ENCODE data around the gene DOCK1.

The DOCK1 gene

GRCh38 chr10:126893841-126894240, 11.4 kb upstream of the DOCK1 start:
- TF ChIP-seq GATA2 (IDR thresholded peaks at IDR 0.05; ENCODE audit: low read depth, low read length) (no peak), GATA3 (IDR thresholded peaks at IDR 0.05; ENCODE audit: low read depth, low read length) (no peak)

GRCh38 chr10:126895214-126895781, 9.9 kb upstream of the DOCK1 start:
- no peak for TF ChIP-seq GATA3 (IDR thresholded peaks at IDR 0.05; ENCODE audit: low read depth, low read length)
- TF ChIP-seq GATA2 (IDR thresholded peaks at IDR 0.05; ENCODE audit: low read depth, low read length) = no peak

- TF ChIP-seq GATA3 (IDR thresholded peaks at IDR 0.05; ENCODE audit: low read depth, low read length) = no peak
- no peak for TF ChIP-seq GATA2 (IDR thresholded peaks at IDR 0.05; ENCODE audit: low read depth, low read length)
These were observed 6.8 kb upstream of the DOCK1 start for GRCh38 chr10:126898460-126898859.

GRCh38 chr10:126902157-126902556, 3.1 kb upstream of the DOCK1 start:
- no peak for TF ChIP-seq GATA2 (IDR thresholded peaks at IDR 0.05; ENCODE audit: low read depth, low read length)
- no peak for TF ChIP-seq GATA3 (IDR thresholded peaks at IDR 0.05; ENCODE audit: low read depth, low read length)

GRCh38 chr10:126903656-126904360, 1.4 kb upstream of the DOCK1 start:
- no peak for TF ChIP-seq GATA2 (IDR thresholded peaks at IDR 0.05; ENCODE audit: low read depth, low read length)

GRCh38 chr10:126904516-126904817, 761 bp upstream of the DOCK1 start:
- TF ChIP-seq GATA2 (IDR thresholded peaks at IDR 0.05; ENCODE audit: low read depth, low read length) (no peak), GATA3 (IDR thresholded peaks at IDR 0.05; ENCODE audit: low read depth, low read length) (no peak)

- TF ChIP-seq GATA2 (IDR thresholded peaks at IDR 0.05; ENCODE audit: low read depth, low read length) = no peak
- no peak for TF ChIP-seq GATA3 (IDR thresholded peaks at IDR 0.05; ENCODE audit: low read depth, low read length)
These were observed 812 bp downstream of the DOCK1 start for GRCh38 chr10:126905776-126906703.

- no peak for TF ChIP-seq GATA3 (IDR thresholded peaks at IDR 0.05; ENCODE audit: low read depth, low read length)
- TF ChIP-seq GATA2 (IDR thresholded peaks at IDR 0.05; ENCODE audit: low read depth, low read length) = no peak
These were observed 1.6 kb downstream of the DOCK1 start for GRCh38 chr10:126906704-126907422.

GRCh38 chr10:126907423-126907970, 2.3 kb downstream of the DOCK1 start:
- TF ChIP-seq GATA2 (IDR thresholded peaks at IDR 0.05; ENCODE audit: low read depth, low read length) (no peak), GATA3 (IDR thresholded peaks at IDR 0.05; ENCODE audit: low read depth, low read length) (no peak)

- TF ChIP-seq GATA3 (IDR thresholded peaks at IDR 0.05; ENCODE audit: low read depth, low read length) (no peak), GATA2 (IDR thresholded peaks at IDR 0.05; ENCODE audit: low read depth, low read length) (no peak)
These were observed 3.0 kb downstream of the DOCK1 start for GRCh38 chr10:126908225-126908624.

- TF ChIP-seq GATA3 (IDR thresholded peaks at IDR 0.05; ENCODE audit: low read depth, low read length) = no peak
- no peak for TF ChIP-seq GATA2 (IDR thresholded peaks at IDR 0.05; ENCODE audit: low read depth, low read length)
These were observed 3.5 kb downstream of the DOCK1 start for GRCh38 chr10:126908729-126909128.

GRCh38 chr10:126909147-126909546, 3.9 kb downstream of the DOCK1 start:
- no peak for TF ChIP-seq GATA2 (IDR thresholded peaks at IDR 0.05; ENCODE audit: low read depth, low read length)
- TF ChIP-seq GATA3 (IDR thresholded peaks at IDR 0.05; ENCODE audit: low read depth, low read length) = no peak

GRCh38 chr10:126910196-126910595, 5.0 kb downstream of the DOCK1 start:
- TF ChIP-seq GATA2 (IDR thresholded peaks at IDR 0.05; ENCODE audit: low read depth, low read length) = no peak
- TF ChIP-seq GATA3 (IDR thresholded peaks at IDR 0.05; ENCODE audit: low read depth, low read length) = no peak

GRCh38 chr10:126910798-126911197, 5.6 kb downstream of the DOCK1 start:
- TF ChIP-seq GATA2 (IDR thresholded peaks at IDR 0.05; ENCODE audit: low read depth, low read length) = no peak
- no peak for TF ChIP-seq GATA3 (IDR thresholded peaks at IDR 0.05; ENCODE audit: low read depth, low read length)
